Measurements from ENCODE around the gene C15orf62.
A peak's percentile ranks its signal among the peaks of the same experiment; 100 is the strongest.

Gene C15orf62

DNA sequence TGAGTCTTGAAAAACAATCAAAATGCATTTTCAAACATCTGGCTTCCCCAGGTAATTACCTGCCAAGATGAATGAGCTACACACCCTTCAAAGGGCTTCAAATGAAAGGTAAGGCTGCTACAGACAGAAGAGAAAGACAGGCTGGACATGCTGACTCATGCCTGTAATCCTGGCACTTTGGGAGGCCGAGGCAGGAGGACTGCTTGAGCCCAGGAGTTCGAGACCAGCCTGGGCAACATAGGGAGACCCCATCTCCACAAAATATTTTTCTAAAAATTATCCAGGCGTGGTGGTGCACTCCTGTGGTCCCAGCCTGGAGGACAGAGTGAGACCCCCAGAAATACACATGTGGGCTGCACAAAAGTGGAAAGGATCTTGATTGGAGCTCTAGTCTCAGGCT is 22.6 kb downstream of the C15orf62 start:
- WGBS, 2 experiments = 90 to 94% methylated on average over 3 of the region's 3 CpGs
- no peak overlapping the region for H3K4me3 ChIP-seq (ENCODE audit: insufficient read depth, low read depth, low read length)
- no peaks in the 10 kb centered on the region for H3K9me3 ChIP-seq (ENCODE audit: control insufficient read depth, low read length)

GRCh38 chr15:40793216-40793989 is 23.6 kb downstream of the C15orf62 start:
- H3K9me3 ChIP-seq (ENCODE audit: control insufficient read depth, low read length) = no peaks in the 10 kb centered on the region
- 96% methylated on average over 9 of the region's 9 CpGs for WGBS, 2 experiments
- H3K4me3 ChIP-seq (ENCODE audit: insufficient read depth, low read depth, low read length) = no peak overlapping the region
- no peaks in the 10 kb centered on the region for H3K36me3 ChIP-seq (ENCODE audit: control insufficient read depth, insufficient read depth, low read length)
- H3K27ac ChIP-seq (ENCODE audit: insufficient read depth, low read depth, low read length, poor library complexity, severe bottlenecking) = no peak overlapping the region
- H3K4me1 ChIP-seq (ENCODE audit: control insufficient read depth, insufficient read depth, low read length) = peaks cover 3% of the 10 kb centered on the region
- H3K27me3 ChIP-seq (ENCODE audit: control insufficient read depth, insufficient read depth, low read length, poor library complexity, severe bottlenecking) = no peaks in the 10 kb centered on the region

More for the DNA sequence above, 22.6 kb downstream of the C15orf62 start:
- Histone ChIP-seq H3K27ac (ENCODE audit: insufficient read depth, low read depth, low read length, poor library complexity, severe bottlenecking) (no peak overlapping the region), H3K36me3 (ENCODE audit: control insufficient read depth, insufficient read depth, low read length) (no peaks in the 10 kb centered on the region), H3K27me3 (ENCODE audit: control insufficient read depth, insufficient read depth, low read length, poor library complexity, severe bottlenecking) (no peaks in the 10 kb centered on the region), H3K4me1 (ENCODE audit: control insufficient read depth, insufficient read depth, low read length) (no peaks in the 10 kb centered on the region)

GRCh38 chr15:40796041-40796440 is 26.3 kb downstream of the C15orf62 start:
- Histone ChIP-seq H3K4me3 (ENCODE audit: insufficient read depth, low read depth, low read length) (no peak overlapping the region), H3K27me3 (ENCODE audit: control insufficient read depth, insufficient read depth, low read length, poor library complexity, severe bottlenecking) (no peaks in the 10 kb centered on the region), H3K27ac (ENCODE audit: insufficient read depth, low read depth, low read length, poor library complexity, severe bottlenecking) (no peak overlapping the region), H3K9me3 (ENCODE audit: control insufficient read depth, low read length) (no peaks in the 10 kb centered on the region), H3K4me1 (ENCODE audit: control insufficient read depth, insufficient read depth, low read length) (peaks cover 4% of the 10 kb centered on the region), H3K36me3 (ENCODE audit: control insufficient read depth, insufficient read depth, low read length) (no peaks in the 10 kb centered on the region)
- WGBS, 2 experiments = 90 to 93% methylated on average over 2 of the region's 2 CpGs

DNA sequence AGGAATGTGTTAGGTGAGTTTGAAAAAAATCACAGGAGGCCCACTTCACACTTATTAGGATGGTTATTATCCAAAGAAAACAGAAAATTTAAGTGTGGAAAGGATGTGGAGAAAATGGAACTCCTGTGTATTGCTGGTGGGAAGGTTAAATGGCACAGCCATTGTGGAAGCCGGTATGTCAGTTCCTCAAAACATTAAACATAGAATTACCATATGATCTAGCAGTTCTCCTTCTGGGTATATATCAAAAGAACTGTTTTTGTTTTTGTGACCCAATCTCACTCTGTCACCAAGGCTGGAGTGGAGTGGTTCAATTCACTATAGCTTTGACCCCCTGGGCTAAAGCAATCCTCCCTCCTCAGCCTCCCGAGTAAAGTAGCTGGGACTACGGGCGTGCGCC is 26.7 kb downstream of the C15orf62 start:
- Histone ChIP-seq H3K36me3 (ENCODE audit: control insufficient read depth, insufficient read depth, low read length) (no peaks in the 10 kb centered on the region), H3K9me3 (ENCODE audit: control insufficient read depth, low read length) (no peaks in the 10 kb centered on the region), H3K27ac (ENCODE audit: insufficient read depth, low read depth, low read length, poor library complexity, severe bottlenecking) (no peak overlapping the region), H3K4me3 (ENCODE audit: insufficient read depth, low read depth, low read length) (no peak overlapping the region), H3K4me1 (ENCODE audit: control insufficient read depth, insufficient read depth, low read length) (peaks cover 4% of the 10 kb centered on the region), H3K27me3 (ENCODE audit: control insufficient read depth, insufficient read depth, low read length, poor library complexity, severe bottlenecking) (no peaks in the 10 kb centered on the region)
- 91 to 94% methylated on average over 5 of the region's 5 CpGs for WGBS, 2 experiments

GRCh38 chr15:40799523-40799922 is 29.7 kb downstream of the C15orf62 start:
- Histone ChIP-seq H3K4me3 (ENCODE audit: insufficient read depth, low read depth, low read length) (no peak overlapping the region), H3K27ac (ENCODE audit: insufficient read depth, low read depth, low read length, poor library complexity, severe bottlenecking) (no peak overlapping the region), H3K4me1 (ENCODE audit: control insufficient read depth, insufficient read depth, low read length) (peaks cover 4% of the 10 kb centered on the region), H3K9me3 (ENCODE audit: control insufficient read depth, low read length) (no peaks in the 10 kb centered on the region), H3K36me3 (ENCODE audit: control insufficient read depth, insufficient read depth, low read length) (no peaks in the 10 kb centered on the region), H3K27me3 (ENCODE audit: control insufficient read depth, insufficient read depth, low read length, poor library complexity, severe bottlenecking) (no peaks in the 10 kb centered on the region)
- 93 to 94% methylated on average over 3 of the region's 3 CpGs for WGBS, 2 experiments

DNA sequence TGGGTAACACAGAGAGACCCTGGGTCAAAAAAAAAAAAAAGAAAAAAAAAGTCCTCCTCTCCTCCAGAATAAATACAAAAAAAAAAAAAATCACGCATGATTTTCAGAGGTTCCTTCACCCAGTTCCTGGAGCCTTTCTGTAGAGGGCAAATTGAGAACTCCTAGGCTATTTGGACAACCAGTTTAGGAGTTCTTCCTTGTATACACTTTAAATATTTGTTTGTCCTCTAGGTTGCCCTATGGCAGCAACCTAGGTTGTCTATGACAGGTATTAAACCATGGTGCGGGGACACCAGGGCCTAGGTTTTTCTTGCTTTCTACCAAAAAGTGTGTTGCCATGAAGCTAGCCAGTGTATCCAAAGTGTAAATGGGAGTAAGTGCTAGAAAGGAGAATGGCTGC is 33.3 kb downstream of the C15orf62 start:
- 89 to 99% methylated on average over 2 of the region's 2 CpGs for WGBS, 2 experiments
- Histone ChIP-seq H3K4me3 (ENCODE audit: insufficient read depth, low read depth, low read length) (no peak overlapping the region), H3K27ac (ENCODE audit: insufficient read depth, low read depth, low read length, poor library complexity, severe bottlenecking) (no peak overlapping the region), H3K27me3 (ENCODE audit: control insufficient read depth, insufficient read depth, low read length, poor library complexity, severe bottlenecking) (no peaks in the 10 kb centered on the region), H3K9me3 (ENCODE audit: control insufficient read depth, low read length) (no peaks in the 10 kb centered on the region), H3K36me3 (ENCODE audit: control insufficient read depth, insufficient read depth, low read length) (no peaks in the 10 kb centered on the region), H3K4me1 (ENCODE audit: control insufficient read depth, insufficient read depth, low read length) (peaks cover 10% of the 10 kb centered on the region)

- Histone ChIP-seq H3K27me3 (ENCODE audit: control insufficient read depth, insufficient read depth, low read length, poor library complexity, severe bottlenecking) (no peaks in the 10 kb centered on the region), H3K4me1 (ENCODE audit: control insufficient read depth, insufficient read depth, low read length) (peaks cover 6% of the 10 kb centered on the region), H3K27ac (ENCODE audit: insufficient read depth, low read depth, low read length, poor library complexity, severe bottlenecking) (no peak overlapping the region), H3K4me3 (ENCODE audit: insufficient read depth, low read depth, low read length) (no peak overlapping the region), H3K9me3 (ENCODE audit: control insufficient read depth, low read length) (no peaks in the 10 kb centered on the region), H3K36me3 (ENCODE audit: control insufficient read depth, insufficient read depth, low read length) (no peaks in the 10 kb centered on the region)
- 97 to 100% methylated on average over 1 of the region's 1 CpG for WGBS, 2 experiments
Observed at GRCh38 chr15:40803688-40804087, 33.9 kb downstream of the C15orf62 start.

DNA sequence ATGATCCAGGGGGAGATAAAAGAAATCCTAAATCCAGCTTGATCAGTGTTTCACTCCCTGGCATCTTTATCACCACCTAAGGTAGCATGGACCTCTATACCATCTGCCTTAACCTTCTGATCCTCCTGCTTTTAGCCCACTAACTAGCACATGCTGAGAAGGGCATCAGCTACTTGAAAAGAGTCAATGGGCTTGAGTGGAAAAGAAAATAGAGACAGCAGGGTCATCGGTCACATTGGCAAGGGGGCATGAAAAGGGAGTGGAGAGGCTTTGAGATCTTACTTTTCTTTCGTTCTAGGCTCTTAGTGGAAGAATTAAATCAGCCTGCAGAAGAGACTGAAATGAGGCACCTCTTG is 36.9 kb downstream of the C15orf62 start:
- H3K4me3 ChIP-seq (ENCODE audit: insufficient read depth, low read depth, low read length) = peak overlapping the region; percentile 100

DNA sequence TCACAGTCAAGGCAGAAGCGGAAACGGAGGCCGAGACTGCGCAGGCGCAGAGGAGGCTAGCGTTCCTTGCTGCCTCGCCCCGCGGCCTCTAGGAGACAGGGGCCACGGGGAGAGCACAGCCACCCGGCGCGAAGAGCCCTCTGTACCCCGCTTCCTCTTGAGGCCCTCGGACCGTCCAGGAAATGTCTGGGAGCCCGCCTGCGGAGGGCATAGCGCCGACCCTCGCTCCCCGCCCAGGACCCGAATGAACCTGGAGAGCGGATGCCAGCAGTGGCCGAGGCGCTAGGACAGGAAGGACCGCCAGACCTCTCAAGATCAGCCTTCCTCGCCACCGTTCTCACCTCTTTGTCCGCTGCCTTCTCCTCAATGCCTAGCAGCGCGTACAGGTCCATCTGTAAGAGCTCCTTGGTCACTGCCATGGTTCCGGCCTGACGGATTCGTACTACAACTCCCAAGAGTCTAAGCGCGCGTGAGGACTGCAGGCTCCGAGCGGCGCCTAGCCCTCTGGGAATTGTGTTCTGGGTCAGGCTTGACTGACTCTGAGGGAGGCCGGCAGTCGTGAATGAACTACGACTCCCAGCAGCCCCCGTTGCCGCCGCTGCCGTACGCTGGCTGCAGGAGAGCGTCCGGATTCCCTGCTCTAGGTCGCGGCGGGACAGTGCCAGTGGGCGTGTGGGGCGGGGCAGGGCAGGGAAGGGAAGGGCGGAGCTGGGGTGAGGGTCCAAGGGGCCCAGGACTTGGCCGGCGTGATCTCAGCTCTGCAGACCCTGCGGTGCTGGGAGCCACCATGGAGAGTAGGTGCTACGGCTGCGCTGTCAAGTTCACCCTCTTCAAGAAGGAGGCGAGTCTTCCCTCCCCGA is 37.5 kb downstream of the C15orf62 start, which contains the start of the genes DNAJC17 and ZFYVE19:
Gene DNAJC17 (minus strand): TSS at position 446 of the 860 bp plus-strand sequence. CDS start 27 bp downstream, at position 419.
Gene ZFYVE19 (plus strand): TSS at position 62 of the 860 bp plus-strand sequence. CDS start 501 bp downstream, at position 563.
- peak within 1 kb of the TSS; percentile 100 for H3K4me3 ChIP-seq (ENCODE audit: insufficient read depth, low read depth, low read length)
- WGBS, 2 experiments = 0 to 1% methylated on average over 64 of the region's 64 CpGs
- H3K9me3 ChIP-seq (ENCODE audit: control insufficient read depth, low read length) = no peaks in the 10 kb centered on the region
- peaks cover 6% of the 10 kb centered on the region for H3K4me1 ChIP-seq (ENCODE audit: control insufficient read depth, insufficient read depth, low read length)
- H3K27ac ChIP-seq (ENCODE audit: insufficient read depth, low read depth, low read length, poor library complexity, severe bottlenecking) = no peak within 1 kb of the TSS
- no peaks in the 10 kb centered on the region for H3K27me3 ChIP-seq (ENCODE audit: control insufficient read depth, insufficient read depth, low read length, poor library complexity, severe bottlenecking)
- no peaks in the 10 kb centered on the region for H3K36me3 ChIP-seq (ENCODE audit: control insufficient read depth, insufficient read depth, low read length)

More for the DNA sequence above, 36.9 kb downstream of the C15orf62 start:
- no peak overlapping the region for H3K27ac ChIP-seq (ENCODE audit: insufficient read depth, low read depth, low read length, poor library complexity, severe bottlenecking)
- 8 to 9% methylated on average over 2 of the region's 2 CpGs for WGBS, 2 experiments
- H3K27me3 ChIP-seq (ENCODE audit: control insufficient read depth, insufficient read depth, low read length, poor library complexity, severe bottlenecking) = no peaks in the 10 kb centered on the region
- no peaks in the 10 kb centered on the region for H3K36me3 ChIP-seq (ENCODE audit: control insufficient read depth, insufficient read depth, low read length)
- peaks cover 6% of the 10 kb centered on the region for H3K4me1 ChIP-seq (ENCODE audit: control insufficient read depth, insufficient read depth, low read length)
- no peaks in the 10 kb centered on the region for H3K9me3 ChIP-seq (ENCODE audit: control insufficient read depth, low read length)

- H3K27me3 ChIP-seq (ENCODE audit: control insufficient read depth, insufficient read depth, low read length, poor library complexity, severe bottlenecking) = no peaks in the 10 kb centered on the region
- no peak overlapping the region for H3K27ac ChIP-seq (ENCODE audit: insufficient read depth, low read depth, low read length, poor library complexity, severe bottlenecking)
- H3K4me3 ChIP-seq (ENCODE audit: insufficient read depth, low read depth, low read length) = peak overlapping the region; percentile 100
- WGBS, 2 experiments = 59 to 61% methylated on average over 19 of the region's 19 CpGs
- peaks cover 6% of the 10 kb centered on the region for H3K4me1 ChIP-seq (ENCODE audit: control insufficient read depth, insufficient read depth, low read length)
- H3K36me3 ChIP-seq (ENCODE audit: control insufficient read depth, insufficient read depth, low read length) = no peaks in the 10 kb centered on the region
- no peaks in the 10 kb centered on the region for H3K9me3 ChIP-seq (ENCODE audit: control insufficient read depth, low read length)
Observed at GRCh38 chr15:40807888-40808461, 38.2 kb downstream of the C15orf62 start.

Data from ectodermal cell (in vitro differentiated cells).